NCI-H1092 (cell line): ENCODE measurements around the gene POLD3.

ENCODE experiments used
- DNase-seq: peaks from one replicate; lab custom pipeline; 2025; lab: John Stamatoyannopoulos, UW

Gene POLD3

GRCh38 chr11:74673693-74674360 lies 81.4 kb downstream of the POLD3 start:
- no peak for DNase-seq

GRCh38 chr11:74675761-74676160 lies 83.4 kb downstream of the POLD3 start:
- DNase-seq: no peak

- no peak for DNase-seq
These were observed 84.2 kb downstream of the POLD3 start for GRCh38 chr11:74676596-74676995.

- DNase-seq: no peak
These were observed 84.7 kb downstream of the POLD3 start for GRCh38 chr11:74677131-74677530.

- DNase-seq: no peak
These were observed 85.7 kb downstream of the POLD3 start for GRCh38 chr11:74678041-74678440.

- no peak for DNase-seq
These were observed 86.5 kb downstream of the POLD3 start for GRCh38 chr11:74678591-74679512.

GRCh38 chr11:74679513-74679865 lies 87.1 kb downstream of the POLD3 start:
- no peak for DNase-seq

- DNase-seq: no peak
These were observed 87.8 kb downstream of the POLD3 start for GRCh38 chr11:74680035-74680671.

GRCh38 chr11:74680703-74681531 lies 88.5 kb downstream of the POLD3 start:
- DNase-seq: no peak

- DNase-seq: no peak
These were observed 89.6 kb downstream of the POLD3 start for GRCh38 chr11:74681686-74682651.

GRCh38 chr11:74682731-74683278 lies 90.4 kb downstream of the POLD3 start:
- no peak for DNase-seq

- DNase-seq: no peak
These were observed 91.0 kb downstream of the POLD3 start for GRCh38 chr11:74683279-74683871.

- no peak for DNase-seq
These were observed 91.6 kb downstream of the POLD3 start for GRCh38 chr11:74683941-74684481.

- no peak for DNase-seq
These were observed 92.3 kb downstream of the POLD3 start for GRCh38 chr11:74684661-74685060.

GRCh38 chr11:74685338-74685737 lies 93.0 kb downstream of the POLD3 start:
- DNase-seq: no peak

GRCh38 chr11:74685905-74686304 lies 93.5 kb downstream of the POLD3 start:
- no peak for DNase-seq

GRCh38 chr11:74686792-74687191 lies 94.4 kb downstream of the POLD3 start:
- no peak for DNase-seq

GRCh38 chr11:74687237-74688023 lies 95.0 kb downstream of the POLD3 start:
- no peak for DNase-seq

- no peak for DNase-seq
These were observed 97.3 kb downstream of the POLD3 start for GRCh38 chr11:74689666-74690065.
